Aorta (tissue), 5 donors: ENCODE measurements around the gene CHN2. TPM values are rescaled to one million over a fixed set of nuclear protein-coding genes. Genes with fewer than 3 reads are reported as not detected.

Experiments
- ATAC-seq: fragments of 200-7000 bp; cut with Tn5 transposase; one replicate; pipeline ENCODE4 v1.9.1; 2022; ENCODE audit warnings: moderate library complexity; ENCODE audit not compliant: low FRiP score
- DNase-seq, 2 donors: peaks; one replicate each; pipeline ENCODE4 v3.0.0-alpha.2; 2020
- H3K27ac ChIP-seq, 2 donors: one replicate each; pipeline ENCODE4 v1.5.1; 2013; ENCODE audit warnings: low read length in 2 of 2, mild to moderate bottlenecking in 2 of 2, moderate library complexity in 2 of 2, control low read depth in 1 of 2, inconsistent platforms in 1 of 2, low read depth in 1 of 2
- H3K27me3 ChIP-seq, 2 donors: one replicate each; pipeline ENCODE4 v1.6.1; 2013; ENCODE audit warnings: control low read depth in 1 of 2, low read length in 1 of 2, mild to moderate bottlenecking in 1 of 2, moderate library complexity in 1 of 2; ENCODE audit not compliant: insufficient read depth in 2 of 2, control insufficient read depth in 1 of 2
- H3K36me3 ChIP-seq, 2 donors: one replicate each; pipeline ENCODE4 v1.6.1; 2013; ENCODE audit warnings: control low read depth in 1 of 2, low read length in 1 of 2, mild to moderate bottlenecking in 1 of 2; ENCODE audit not compliant: insufficient read depth in 2 of 2, control insufficient read depth in 1 of 2
- H3K4me1 ChIP-seq, 2 donors: one replicate each; pipeline ENCODE4 v1.6.1; 2013; ENCODE audit warnings: low read length in 2 of 2, control low read depth in 1 of 2, mild to moderate bottlenecking in 1 of 2, moderate library complexity in 1 of 2; ENCODE audit not compliant: insufficient read depth in 2 of 2, control insufficient read depth in 1 of 2
- H3K4me3 ChIP-seq, 2 donors: one replicate each; pipeline ENCODE4 v1.5.1; 2013; ENCODE audit warnings: low read length in 2 of 2, control low read depth in 1 of 2, mild to moderate bottlenecking in 1 of 2
- H3K9me3 ChIP-seq: one replicate; pipeline ENCODE4 v1.6.1; 2013; ENCODE audit warnings: mild to moderate bottlenecking, low read length; ENCODE audit not compliant: control insufficient read depth
- WGBS, 2 donors: extraction: QIAGEN DNeasy Blood & Tissue Kit; methylation state at CpG; one replicate each; pipeline ENCODE4 v1.1.7; 2013; 5-methylcytosine and 5-hydroxymethylcytosine counted together
- intact Hi-C, 2 donors: fragments of 100-400 bp; cut with DNase I; formaldehyde crosslinking; loops; one replicate each; pipeline versions ENCODE4 v1.14.2 to v1.15.0; 2022
- polyA plus RNA-seq, 2 donors: library from polyadenylated mRNA; stranded (reverse); fragments of 200-250 nt; gene quantifications; one replicate each; pipeline ENCODE4 v1.2.3, GENCODE V29; 2013
- total RNA-seq, 2 donors: library from RNA; stranded (reverse); fragmentation: NEBNext Ultra II Directional; extraction: Animal tissue kit (Norgen Biotek cat#: 25700); gene quantifications; one replicate each; pipeline ENCODE4 v1.2.1, GENCODE V29; 2021
- donor health status: healthy with polysubstance abuse.
- donor health status: Bipolar disorder and iron deficiency.
- donor health status: DM: no; HTN: no; CAD: no.
- donor health status: DM: no; HTN: no; CAD: no.
- donor health status: DM: yes; HTN: yes; CAD: no.

Gene CHN2
- total and polyA plus RNA-seq, 4 donors, result 0.61 to 23.2 (median 14.8) TPM

- intact Hi-C loops, result no loop called here
- H3K4me3 ChIP-seq, result no peak overlapping the region
- no peaks in the 10 kb centered on the region for H3K9me3 ChIP-seq
- DNase-seq, result no peak
- no peak overlapping the region for H3K27ac ChIP-seq
- H3K36me3 ChIP-seq, result no peaks in the 10 kb centered on the region
- H3K27me3 ChIP-seq, result no peaks in the 10 kb centered on the region
- 84 to 89% methylated on average over 6 of the region's 6 CpGs for WGBS, 2 donors
- no peaks in the 10 kb centered on the region for H3K4me1 ChIP-seq
- no peak for ATAC-seq
These were observed 93.9 kb downstream of the CHN2 start for GRCh38 chr7:29288181-29289091.

- DNase-seq, result peak in 1 of 2 donors; percentile 66
- H3K4me1 ChIP-seq, result no peaks in the 10 kb centered on the region
- intact Hi-C loops, result no loop called here
These were observed 94.8 kb downstream of the CHN2 start for GRCh38 chr7:29289156-29290021.

GRCh38 chr7:29290829-29291228 is 96.3 kb downstream of the CHN2 start:
- intact Hi-C loops, result no loop called here
- ATAC-seq (no peak), DNase-seq (no peak)
- Histone ChIP-seq H3K4me3 (no peak overlapping the region), H3K36me3 (no peaks in the 10 kb centered on the region), H3K27ac (no peak overlapping the region), H3K4me1 (no peaks in the 10 kb centered on the region), H3K9me3 (peaks cover 1% of the 10 kb centered on the region), H3K27me3 (no peaks in the 10 kb centered on the region)
- WGBS, 2 donors, result 95 to 96% methylated on average over 6 of the region's 6 CpGs

More at GRCh38 chr7:29289156-29290021, 94.8 kb downstream of the CHN2 start:
- no peaks in the 10 kb centered on the region for H3K9me3 ChIP-seq
- no peaks in the 10 kb centered on the region for H3K36me3 ChIP-seq
- H3K27me3 ChIP-seq, result no peaks in the 10 kb centered on the region
- H3K4me3 ChIP-seq, result no peak overlapping the region
- no peak for ATAC-seq
- H3K27ac ChIP-seq, result no peak overlapping the region
- WGBS, 2 donors, result 58 to 70% methylated on average over 15 of the region's 15 CpGs

- WGBS, 2 donors, result 76 to 84% methylated on average over 9 of the region's 9 CpGs
- Histone ChIP-seq H3K27me3 (no peaks in the 10 kb centered on the region), H3K36me3 (no peaks in the 10 kb centered on the region), H3K27ac (no peak overlapping the region), H3K4me1 (no peaks in the 10 kb centered on the region), H3K4me3 (no peak overlapping the region), H3K9me3 (peaks cover 1% of the 10 kb centered on the region)
- intact Hi-C loops, result no loop called here
- no peak for DNase-seq
- no peak for ATAC-seq
These were observed 97.4 kb downstream of the CHN2 start for GRCh38 chr7:29291723-29292618.

GRCh38 chr7:29292886-29293658 is 98.5 kb downstream of the CHN2 start:
- H3K9me3 ChIP-seq, result peaks cover 1% of the 10 kb centered on the region
- 91 to 92% methylated on average over 12 of the region's 12 CpGs for WGBS, 2 donors
- H3K27me3 ChIP-seq, result no peaks in the 10 kb centered on the region
- intact Hi-C loops, result no loop called here
- no peaks in the 10 kb centered on the region for H3K36me3 ChIP-seq
- H3K4me3 ChIP-seq, result no peak overlapping the region
- ATAC-seq (no peak), DNase-seq (no peak)
- no peaks in the 10 kb centered on the region for H3K4me1 ChIP-seq
- H3K27ac ChIP-seq, result no peak overlapping the region

- H3K4me3 ChIP-seq, result no peak overlapping the region
- H3K27ac ChIP-seq, result no peak overlapping the region
- H3K9me3 ChIP-seq, result peaks cover 1% of the 10 kb centered on the region
- H3K4me1 ChIP-seq, result no peaks in the 10 kb centered on the region
- H3K36me3 ChIP-seq, result no peaks in the 10 kb centered on the region
- DNase-seq (no peak), ATAC-seq (no peak)
- H3K27me3 ChIP-seq, result no peaks in the 10 kb centered on the region
- intact Hi-C loops, result no loop called here
These were observed 101.8 kb downstream of the CHN2 start for GRCh38 chr7:29296421-29296820.

- intact Hi-C loops, result no loop called here
- no peak for ATAC-seq
These were observed 102.8 kb downstream of the CHN2 start for GRCh38 chr7:29297194-29297890.

More at GRCh38 chr7:29297194-29297890, 102.8 kb downstream of the CHN2 start:
- DNase-seq, result no peak
- Histone ChIP-seq H3K27me3 (no peaks in the 10 kb centered on the region), H3K4me3 (no peak overlapping the region), H3K9me3 (peaks cover 1% of the 10 kb centered on the region), H3K36me3 (no peaks in the 10 kb centered on the region), H3K4me1 (no peaks in the 10 kb centered on the region), H3K27ac (no peak overlapping the region)
- 74 to 78% methylated on average over 16 of the region's 16 CpGs for WGBS, 2 donors
